ENCODE measurements around the gene NRF1.

NRF1 gene

GRCh38 chr7:129771201-129771927 is 159.8 kb downstream of the NRF1 start:
- DNase-seq (ENCODE audit: low spot score) = no peak

GRCh38 chr7:129771928-129772479 is 160.5 kb downstream of the NRF1 start:
- DNase-seq (ENCODE audit: low spot score) = no peak

GRCh38 chr7:129772646-129773280 is 161.2 kb downstream of the NRF1 start:
- DNase-seq (ENCODE audit: low spot score) = no peak

- DNase-seq (ENCODE audit: low spot score) = no peak
Observed at GRCh38 chr7:129773328-129773731, 161.8 kb downstream of the NRF1 start.

GRCh38 chr7:129773871-129774270 is 162.4 kb downstream of the NRF1 start:
- no peak for DNase-seq (ENCODE audit: low spot score)

- no peak for DNase-seq (ENCODE audit: low spot score)
Observed at GRCh38 chr7:129774359-129774758, 162.8 kb downstream of the NRF1 start.

GRCh38 chr7:129774871-129775694 is 163.6 kb downstream of the NRF1 start:
- no peak for DNase-seq (ENCODE audit: low spot score)

GRCh38 chr7:129775695-129776361 is 164.3 kb downstream of the NRF1 start:
- DNase-seq (ENCODE audit: low spot score) = no peak

GRCh38 chr7:129776362-129776722 is 164.8 kb downstream of the NRF1 start:
- DNase-seq (ENCODE audit: low spot score) = no peak

GRCh38 chr7:129777195-129777844 is 165.8 kb downstream of the NRF1 start:
- no peak for DNase-seq (ENCODE audit: low spot score)

- DNase-seq (ENCODE audit: low spot score) = no peak
Observed at GRCh38 chr7:129777993-129778769, 166.7 kb downstream of the NRF1 start.

GRCh38 chr7:129778770-129779601 is 167.5 kb downstream of the NRF1 start:
- no peak for DNase-seq (ENCODE audit: low spot score)

- DNase-seq (ENCODE audit: low spot score) = peak; percentile 74
Observed at GRCh38 chr7:129779602-129780256, 168.2 kb downstream of the NRF1 start.

GRCh38 chr7:129780257-129780973 is 168.9 kb downstream of the NRF1 start:
- DNase-seq (ENCODE audit: low spot score) = peak; percentile 84

- DNase-seq (ENCODE audit: low spot score) = no peak
Observed at GRCh38 chr7:129780974-129781927, 169.7 kb downstream of the NRF1 start.

GRCh38 chr7:129781928-129782817 is 170.7 kb downstream of the NRF1 start:
- no peak for DNase-seq (ENCODE audit: low spot score)

Data from germinal center (tissue), 1 donor.